ENCODE results near the gene PIK3C3. TPM values are rescaled to one million over a fixed set of nuclear protein-coding genes. Genes with fewer than 3 reads are reported as not detected.
A peak's percentile ranks its signal among the peaks of the same experiment; 100 is the strongest.

Gene PIK3C3
- total RNA-seq, 4 donors from 2014 or later, result 24.3 to 39.1 (median 28.8) TPM

- Histone ChIP-seq H3K27ac (replicated peaks in 1 of 4) (no peak overlapping the region), H3K4me3 (no peak overlapping the region), H3K4me1 (peaks cover 0 to 13% (median 8%) of the 10 kb centered on the region in 4 donors), H3K9me3 (no peaks in the 10 kb centered on the region), H3K27me3 (no peaks in the 10 kb centered on the region), H3K36me3 (no peaks in the 10 kb centered on the region)
- DNase-seq (ENCODE audit: extremely low spot score), result no peak
- no peak for TF ChIP-seq POLR2AphosphoS5 (IDR thresholded peaks at IDR 0.05)
- no peak for TF ChIP-seq CTCF (IDR thresholded peaks at IDR 0.05)
- no peak for TF ChIP-seq EP300 (IDR thresholded peaks at IDR 0.05)
- no peak for TF ChIP-seq POLR2A (IDR thresholded peaks at IDR 0.05; ENCODE audit: low read depth)
- intact Hi-C loops (cut with DNase I), result loop anchor here (5.0 to 10.0 kb wide), 3 partner anchors 162 to 1472 kb away; no protein-coding TSS in a partner anchor
- 89% methylated on average over 10 of the region's 10 CpGs for WGBS
Observed at GRCh38 chr18:42112657-42113420, 157.8 kb downstream of the PIK3C3 start.

- Histone ChIP-seq H3K4me1 (peaks cover 0 to 13% (median 8%) of the 10 kb centered on the region in 4 donors), H3K4me3 (no peak overlapping the region), H3K36me3 (no peaks in the 10 kb centered on the region), H3K27me3 (no peaks in the 10 kb centered on the region), H3K9me3 (no peaks in the 10 kb centered on the region), H3K27ac (replicated peaks in 1 of 4) (peak overlapping the region in 1 of 4 donors; percentile 18)
- no peak for DNase-seq (ENCODE audit: extremely low spot score)
- WGBS, result 64% methylated on average over 5 of the region's 5 CpGs
- TF ChIP-seq POLR2AphosphoS5 (IDR thresholded peaks at IDR 0.05) (no peak), CTCF (IDR thresholded peaks at IDR 0.05) (no peak), EP300 (IDR thresholded peaks at IDR 0.05) (no peak), POLR2A (IDR thresholded peaks at IDR 0.05; ENCODE audit: low read depth) (no peak)
- intact Hi-C loops (cut with DNase I), result loop anchor here (5.0 to 10.0 kb wide), 3 partner anchors 161 to 1471 kb away; no protein-coding TSS in a partner anchor
Observed at GRCh38 chr18:42113529-42114191, 158.6 kb downstream of the PIK3C3 start.

- TF ChIP-seq CTCF (IDR thresholded peaks at IDR 0.05), result peak; percentile 82 to 93 (median 84)
- no peak for TF ChIP-seq POLR2AphosphoS5 (IDR thresholded peaks at IDR 0.05)
- Histone ChIP-seq H3K27me3 (no peaks in the 10 kb centered on the region), H3K27ac (replicated peaks in 1 of 4) (peak overlapping the region in 1 of 4 donors; percentile 18), H3K9me3 (no peaks in the 10 kb centered on the region), H3K4me3 (no peak overlapping the region), H3K4me1 (peaks cover 0 to 13% (median 8%) of the 10 kb centered on the region in 4 donors), H3K36me3 (no peaks in the 10 kb centered on the region)
- intact Hi-C loops (cut with DNase I), result loop anchor here (5.0 to 10.0 kb wide), 3 partner anchors 160 to 1470 kb away; no protein-coding TSS in a partner anchor
- DNase-seq (ENCODE audit: extremely low spot score), result no peak
- 22% methylated on average over 7 of the region's 7 CpGs for WGBS
Observed at GRCh38 chr18:42114310-42114943, 159.4 kb downstream of the PIK3C3 start.

- Histone ChIP-seq H3K27me3 (no peaks in the 10 kb centered on the region), H3K9me3 (no peaks in the 10 kb centered on the region), H3K4me1 (no peaks in the 10 kb centered on the region), H3K27ac (replicated peaks in 1 of 4) (no peak overlapping the region), H3K4me3 (no peak overlapping the region), H3K36me3 (no peaks in the 10 kb centered on the region)
- intact Hi-C loops (cut with DNase I), result no loop called here
- WGBS, result 88% methylated on average over 1 of the region's 1 CpG
- no peak for TF ChIP-seq EP300 (IDR thresholded peaks at IDR 0.05)
- TF ChIP-seq POLR2A (IDR thresholded peaks at IDR 0.05; ENCODE audit: low read depth), result no peak
- TF ChIP-seq POLR2AphosphoS5 (IDR thresholded peaks at IDR 0.05), result no peak
- TF ChIP-seq CTCF (IDR thresholded peaks at IDR 0.05), result no peak
- no peak for DNase-seq (ENCODE audit: extremely low spot score)
Observed at GRCh38 chr18:42126586-42126985, 171.6 kb downstream of the PIK3C3 start.

Data from esophagus muscularis mucosa (tissue), 4 donors.